Colonic mucosa (tissue), 4 donors: ENCODE results near the gene ALG5. TPM values are rescaled to one million over a fixed set of nuclear protein-coding genes. Genes with fewer than 3 reads are reported as not detected.

Experiments
- DNase-seq: peaks from one replicate; pipeline ENCODE4 v3.0.0-alpha.2; 2020
- H3K27ac ChIP-seq: fragments of 200-600 bp; one replicate; pipeline ENCODE4 v1.8.0; 2021
- H3K27me3 ChIP-seq: fragments of 200-600 bp; one replicate; pipeline ENCODE4 v1.8.0; 2021
- H3K36me3 ChIP-seq: fragments of 200-600 bp; one replicate; pipeline ENCODE4 v1.8.0; 2021
- H3K4me1 ChIP-seq: fragments of 200-600 bp; one replicate; pipeline ENCODE4 v1.8.0; 2021; ENCODE audit warnings: mild to moderate bottlenecking
- H3K4me3 ChIP-seq: fragments of 200-600 bp; one replicate; pipeline ENCODE4 v1.8.0; 2021
- H3K9ac ChIP-seq, 2 donors: one replicate each; pipeline ENCODE4 v1.7.0; 2013; ENCODE audit warnings: control low read depth in 2 of 2, low read depth in 2 of 2, low read length in 2 of 2
- H3K9me3 ChIP-seq: fragments of 200-600 bp; one replicate; pipeline ENCODE4 v1.8.0; 2021
- intact Hi-C: fragments of 100-400 bp; cut with DNase I; formaldehyde crosslinking; loops from one replicate; pipeline ENCODE4 v1.14.1; 2022
- total RNA-seq, 2 donors: library from RNA; stranded (reverse); fragmentation: NEBNext Ultra II Directional in 1 of 2; extraction: Animal tissue kit (Norgen Biotek cat#: 25700) in 1 of 2; gene quantifications; one replicate each; pipeline ENCODE4 v1.2.1, GENCODE V29; 2021
- TF ChIP-seq, protein P1 (sequence below): fragments of 200-600 bp; IDR thresholded peaks from one replicate; pipeline ENCODE4 v1.8.0; 2022; ENCODE audit warnings: antibody characterized with exemption, mild to moderate bottlenecking
- donor health status: healthy.
- donor health status: DM: no; HTN: no; CAD: no.
- donor health status: DM: no; HTN: no; CAD: no.

Gene ALG5
- total RNA-seq, 2 donors from 2014 or later: 37.2 to 39.5 TPM

DNA sequence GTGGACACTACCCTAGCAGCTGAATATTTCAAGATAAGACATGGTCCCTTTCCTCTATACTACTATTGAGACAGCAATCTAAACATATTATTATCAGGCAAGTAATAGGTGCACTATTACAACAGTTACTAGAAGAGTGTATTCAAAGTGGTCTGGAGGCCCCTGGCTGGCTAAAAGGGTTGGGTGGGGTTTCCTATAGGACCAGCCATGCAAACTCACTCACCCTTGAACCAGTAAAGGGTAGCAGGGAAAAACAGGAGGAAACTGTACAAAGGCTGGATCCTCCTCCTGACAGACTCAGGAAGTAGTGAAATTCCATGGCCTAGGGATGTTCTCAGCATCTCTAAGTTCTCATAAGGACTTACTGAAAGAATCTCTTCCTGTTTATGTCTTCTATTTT is 86.8 kb downstream of the ALG5 start:
- H3K27me3 ChIP-seq: no peaks in the 10 kb centered on the region
- H3K4me3 ChIP-seq: no peak overlapping the region
- no peaks in the 10 kb centered on the region for H3K36me3 ChIP-seq
- intact Hi-C loops: no loop called here
- TF ChIP-seq, protein P1, sequence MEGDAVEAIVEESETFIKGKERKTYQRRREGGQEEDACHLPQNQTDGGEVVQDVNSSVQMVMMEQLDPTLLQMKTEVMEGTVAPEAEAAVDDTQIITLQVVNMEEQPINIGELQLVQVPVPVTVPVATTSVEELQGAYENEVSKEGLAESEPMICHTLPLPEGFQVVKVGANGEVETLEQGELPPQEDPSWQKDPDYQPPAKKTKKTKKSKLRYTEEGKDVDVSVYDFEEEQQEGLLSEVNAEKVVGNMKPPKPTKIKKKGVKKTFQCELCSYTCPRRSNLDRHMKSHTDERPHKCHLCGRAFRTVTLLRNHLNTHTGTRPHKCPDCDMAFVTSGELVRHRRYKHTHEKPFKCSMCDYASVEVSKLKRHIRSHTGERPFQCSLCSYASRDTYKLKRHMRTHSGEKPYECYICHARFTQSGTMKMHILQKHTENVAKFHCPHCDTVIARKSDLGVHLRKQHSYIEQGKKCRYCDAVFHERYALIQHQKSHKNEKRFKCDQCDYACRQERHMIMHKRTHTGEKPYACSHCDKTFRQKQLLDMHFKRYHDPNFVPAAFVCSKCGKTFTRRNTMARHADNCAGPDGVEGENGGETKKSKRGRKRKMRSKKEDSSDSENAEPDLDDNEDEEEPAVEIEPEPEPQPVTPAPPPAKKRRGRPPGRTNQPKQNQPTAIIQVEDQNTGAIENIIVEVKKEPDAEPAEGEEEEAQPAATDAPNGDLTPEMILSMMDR: no peak
- no peaks in the 10 kb centered on the region for H3K4me1 ChIP-seq
- H3K9ac ChIP-seq: no peak overlapping the region
- DNase-seq: no peak
- H3K9me3 ChIP-seq: no peaks in the 10 kb centered on the region
- H3K27ac ChIP-seq: no peak overlapping the region

DNA sequence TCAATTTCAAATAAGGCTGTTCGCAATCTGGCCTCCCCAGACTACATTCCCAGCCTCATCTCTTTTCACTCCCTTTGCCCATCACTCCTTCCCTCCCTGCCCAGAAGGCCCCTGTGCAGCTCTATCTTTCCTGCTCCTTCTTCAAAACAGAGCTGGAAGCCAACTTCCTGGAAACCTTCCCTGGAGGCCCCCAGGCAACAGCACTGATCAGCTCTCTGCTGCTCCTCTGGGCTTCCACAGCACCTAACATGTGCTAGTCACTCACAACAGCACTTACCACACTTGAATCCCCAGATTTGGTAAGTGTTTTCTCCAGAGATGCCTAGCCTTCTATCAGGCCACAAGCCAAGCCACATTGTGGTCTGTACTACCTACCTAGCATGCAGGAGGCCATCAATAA is 88.6 kb downstream of the ALG5 start:
- H3K36me3 ChIP-seq: no peaks in the 10 kb centered on the region
- H3K4me1 ChIP-seq: no peaks in the 10 kb centered on the region
- no peaks in the 10 kb centered on the region for H3K9me3 ChIP-seq
- H3K4me3 ChIP-seq: no peak overlapping the region
- H3K27ac ChIP-seq: no peak overlapping the region
- intact Hi-C loops: loop anchor here (2.0 kb wide), 1 partner anchor 22 kb away; no protein-coding TSS in a partner anchor
- H3K9ac ChIP-seq: no peak overlapping the region
- no peaks in the 10 kb centered on the region for H3K27me3 ChIP-seq
- DNase-seq: no peak
- TF ChIP-seq, protein P1: no peak

DNA sequence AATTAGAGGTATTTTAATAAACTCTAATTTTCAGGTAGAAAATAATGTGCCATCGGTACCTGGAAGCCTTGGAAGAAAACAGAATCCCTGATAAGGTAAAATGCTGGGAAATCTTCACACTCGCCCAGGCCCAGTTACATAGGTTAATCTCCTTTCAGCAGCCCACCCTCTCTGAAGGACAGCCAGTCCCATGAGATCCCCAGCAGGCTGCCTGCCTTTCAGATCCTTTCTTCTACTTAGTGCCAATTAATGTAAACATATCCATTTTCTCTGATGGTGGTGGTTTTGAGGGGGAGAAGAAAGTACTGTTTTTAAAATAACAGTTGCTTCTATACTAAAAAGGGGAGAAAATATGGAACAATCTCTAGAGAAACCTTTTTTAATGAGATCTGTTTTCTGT is 91.3 kb downstream of the ALG5 start:
- Histone ChIP-seq H3K27me3 (no peaks in the 10 kb centered on the region), H3K27ac (no peak overlapping the region), H3K9ac (no peak overlapping the region), H3K9me3 (no peaks in the 10 kb centered on the region), H3K36me3 (no peaks in the 10 kb centered on the region), H3K4me1 (no peaks in the 10 kb centered on the region), H3K4me3 (no peak overlapping the region)
- DNase-seq: no peak
- TF ChIP-seq, protein P1: no peak
- intact Hi-C loops: no loop called here

DNA sequence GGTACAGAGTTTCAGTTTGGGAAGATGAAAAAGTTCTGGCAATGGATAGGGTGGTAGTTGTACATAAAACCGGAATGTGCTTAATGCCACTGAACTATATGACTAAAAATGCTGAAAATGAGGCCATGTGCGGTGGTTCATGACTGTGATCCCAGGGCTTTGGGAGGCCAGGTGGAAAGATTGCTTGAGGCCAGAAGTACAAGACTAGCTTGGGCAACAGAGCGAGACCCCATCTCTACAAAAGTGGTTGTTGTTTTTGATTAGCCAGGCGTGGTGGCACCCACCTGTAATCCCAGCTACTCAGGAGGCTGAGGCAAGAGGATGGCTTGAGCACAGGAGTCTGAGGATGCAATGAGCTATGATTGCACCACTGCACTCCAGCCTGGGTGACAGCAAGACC is 91.9 kb downstream of the ALG5 start:
- H3K9ac ChIP-seq: no peak overlapping the region

DNA sequence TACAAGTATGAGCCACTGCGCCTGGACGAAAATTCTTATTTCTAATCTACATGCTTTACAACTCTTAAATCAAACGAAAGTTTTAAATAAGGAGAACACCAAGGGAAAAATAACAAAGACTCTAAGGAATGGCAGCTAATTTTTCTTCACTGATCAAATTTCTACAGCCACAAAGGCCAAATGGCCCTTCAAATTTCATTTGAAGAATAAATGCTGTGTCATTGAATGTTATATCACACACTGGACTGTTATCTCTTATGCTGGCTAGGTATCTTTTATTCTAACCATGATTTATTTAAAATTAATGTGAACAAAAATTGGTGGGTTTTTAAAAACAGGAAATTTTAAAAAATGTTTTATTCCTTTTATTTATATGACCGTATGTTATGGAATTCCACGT is 93.2 kb downstream of the ALG5 start:
- Histone ChIP-seq H3K4me3 (no peak overlapping the region), H3K36me3 (no peaks in the 10 kb centered on the region)

More for the DNA sequence above, 91.9 kb downstream of the ALG5 start:
- TF ChIP-seq, protein P1: no peak
- Histone ChIP-seq H3K27ac (no peak overlapping the region), H3K27me3 (no peaks in the 10 kb centered on the region), H3K4me1 (no peaks in the 10 kb centered on the region), H3K4me3 (no peak overlapping the region), H3K36me3 (no peaks in the 10 kb centered on the region), H3K9me3 (no peaks in the 10 kb centered on the region)
- intact Hi-C loops: no loop called here
- DNase-seq: no peak

More for the DNA sequence above, 93.2 kb downstream of the ALG5 start:
- Histone ChIP-seq H3K9me3 (no peaks in the 10 kb centered on the region), H3K9ac (no peak overlapping the region), H3K27ac (no peak overlapping the region), H3K4me1 (no peaks in the 10 kb centered on the region), H3K27me3 (no peaks in the 10 kb centered on the region)
- TF ChIP-seq, protein P1: no peak
- intact Hi-C loops: no loop called here
- no peak for DNase-seq
